Stimulated activated CD8-positive, alpha-beta memory T cell treated with anti-CD3 and anti-CD28 coated beads, Interleukin-7, amount 100 ng/mL, for 48 hours (primary cell): ENCODE data around the gene ACCSL.

ENCODE experiments used
- DNase-seq, 2 donors: peaks; one replicate each; pipeline ENCODE4 v3.0.0-alpha.2; 2020; ENCODE audit warnings: low read depth in 1 of 2; ENCODE audit errors: extremely low read depth in 1 of 2

ACCSL gene

DNA sequence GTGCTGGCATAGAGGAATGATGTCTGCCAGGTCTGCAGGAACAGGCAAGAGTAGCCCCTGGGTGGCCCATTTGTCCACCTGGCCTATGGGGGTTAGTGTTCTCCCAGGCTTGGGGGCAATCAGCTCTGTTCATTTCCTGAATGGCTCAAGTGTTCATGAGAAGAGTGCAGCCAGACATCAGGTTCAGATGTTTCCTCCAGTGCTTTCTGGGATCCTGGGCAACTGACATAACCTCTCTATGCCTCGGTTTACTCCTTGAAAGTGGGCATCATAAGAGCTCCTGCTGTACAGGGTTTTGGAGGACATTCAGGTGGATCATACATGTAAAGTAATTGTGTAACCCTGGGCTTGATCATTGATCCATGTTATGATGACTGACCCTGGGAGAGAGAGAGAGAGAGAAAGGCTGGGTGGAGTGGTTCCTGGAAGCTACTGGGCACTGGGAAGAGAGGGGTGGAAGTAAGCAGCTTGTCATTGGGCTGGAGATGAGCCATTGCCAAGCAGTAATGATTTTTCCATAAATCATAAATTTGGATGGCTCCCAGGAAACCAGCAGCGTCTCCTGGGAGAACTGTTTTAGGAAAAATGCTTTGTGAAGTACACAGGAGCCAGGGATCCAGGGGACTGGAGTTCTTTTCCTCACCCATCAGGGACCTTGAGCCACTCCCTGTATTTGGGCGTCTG, 30.2 kb upstream of the ACCSL start:
- DNase-seq = no peak

DNA sequence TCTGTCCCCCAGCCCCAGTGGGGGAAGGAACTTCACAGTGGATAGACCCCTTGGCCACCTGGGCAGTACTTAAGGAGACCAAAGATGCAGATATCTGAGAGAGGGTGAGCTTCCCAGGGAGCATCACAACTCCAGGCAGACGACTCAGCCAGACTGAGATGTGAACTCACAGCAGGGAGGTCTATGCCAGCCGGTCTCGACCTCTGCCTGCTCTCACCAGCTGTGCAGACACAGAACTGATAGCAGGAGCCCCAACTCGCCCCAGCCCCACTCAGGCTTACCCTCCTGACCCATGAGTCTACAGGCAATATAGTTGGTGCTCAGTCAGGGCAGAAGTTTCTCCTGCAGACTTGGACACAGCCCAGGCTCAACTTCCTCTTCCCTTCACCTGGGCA, 29.7 kb upstream of the ACCSL start:
- DNase-seq = no peak

DNA sequence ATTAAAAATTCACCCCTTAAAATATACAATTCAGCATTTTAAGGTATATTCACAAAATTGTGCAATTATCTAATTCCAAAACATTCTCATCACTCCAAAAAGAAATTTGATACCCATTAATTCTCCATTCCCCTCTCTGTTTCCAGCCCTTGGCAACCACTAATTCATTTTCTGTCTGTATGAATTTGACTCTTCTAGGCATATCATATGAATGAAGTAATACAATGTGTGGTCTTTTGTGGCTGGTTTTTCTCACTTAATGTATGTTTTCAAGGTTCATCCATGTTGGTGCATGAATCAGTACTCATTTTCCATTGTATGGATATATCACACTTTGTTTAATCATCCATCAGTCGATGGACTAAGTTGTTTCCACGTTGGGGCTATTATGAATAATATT, 29.0 kb upstream of the ACCSL start:
- DNase-seq = no peak

DNA sequence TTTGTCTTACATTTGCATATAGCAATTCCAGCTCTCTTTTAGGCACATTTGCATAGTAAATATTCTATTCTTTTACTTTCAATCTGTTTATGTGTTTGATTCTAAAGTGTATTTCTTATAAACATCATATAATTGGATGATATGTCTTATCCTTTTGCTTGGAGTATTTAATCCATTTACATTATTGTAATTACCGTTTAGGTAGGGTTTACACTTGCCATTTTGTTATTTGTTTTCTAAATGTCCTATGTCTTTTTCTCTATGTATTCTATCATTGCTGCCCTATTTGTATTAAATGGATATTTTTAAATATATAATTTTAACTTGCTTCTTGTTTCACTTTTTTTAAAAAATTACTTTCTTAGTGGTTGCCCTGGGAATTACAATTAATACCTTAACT, 22.8 kb upstream of the ACCSL start:
- no peak for DNase-seq

DNA sequence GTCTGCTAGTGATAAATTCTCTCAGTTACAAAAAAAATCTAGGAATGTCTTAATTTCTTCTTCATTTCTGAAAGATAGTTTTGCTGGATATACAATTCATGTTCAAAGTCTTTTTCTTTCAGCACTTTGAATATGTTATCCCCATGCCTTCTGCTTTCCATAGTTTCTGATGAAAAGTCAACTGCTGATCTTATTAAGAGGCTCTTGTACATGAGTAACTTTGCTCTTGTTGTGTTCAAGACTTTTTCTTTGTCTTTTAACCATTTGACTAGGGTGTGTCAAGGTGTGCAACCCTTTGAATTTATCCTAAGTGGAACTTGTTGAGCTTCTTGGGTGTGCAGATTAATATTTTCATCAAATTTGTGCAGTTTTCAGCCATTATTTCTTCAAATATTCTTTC, 22.1 kb upstream of the ACCSL start:
- DNase-seq = no peak

DNA sequence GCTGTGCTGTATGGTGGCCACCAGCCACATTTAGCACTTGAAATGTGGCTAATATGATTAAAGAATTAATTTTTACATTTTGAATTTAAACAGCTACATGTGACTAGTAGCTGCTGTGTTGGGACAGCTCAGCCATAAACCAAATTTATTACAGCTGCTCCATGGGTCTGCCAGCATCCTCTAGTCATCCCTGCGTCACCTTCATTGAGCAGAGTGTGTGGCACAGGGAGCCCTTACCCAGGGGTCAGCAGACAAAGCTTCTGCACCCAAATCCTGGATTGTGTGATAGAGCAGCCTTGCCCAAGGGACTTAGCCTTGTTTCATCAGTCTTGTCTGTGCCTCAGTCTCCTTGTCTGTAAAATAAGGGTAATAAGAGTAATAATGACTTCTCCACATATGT, 19.4 kb upstream of the ACCSL start:
- no peak for DNase-seq

DNA sequence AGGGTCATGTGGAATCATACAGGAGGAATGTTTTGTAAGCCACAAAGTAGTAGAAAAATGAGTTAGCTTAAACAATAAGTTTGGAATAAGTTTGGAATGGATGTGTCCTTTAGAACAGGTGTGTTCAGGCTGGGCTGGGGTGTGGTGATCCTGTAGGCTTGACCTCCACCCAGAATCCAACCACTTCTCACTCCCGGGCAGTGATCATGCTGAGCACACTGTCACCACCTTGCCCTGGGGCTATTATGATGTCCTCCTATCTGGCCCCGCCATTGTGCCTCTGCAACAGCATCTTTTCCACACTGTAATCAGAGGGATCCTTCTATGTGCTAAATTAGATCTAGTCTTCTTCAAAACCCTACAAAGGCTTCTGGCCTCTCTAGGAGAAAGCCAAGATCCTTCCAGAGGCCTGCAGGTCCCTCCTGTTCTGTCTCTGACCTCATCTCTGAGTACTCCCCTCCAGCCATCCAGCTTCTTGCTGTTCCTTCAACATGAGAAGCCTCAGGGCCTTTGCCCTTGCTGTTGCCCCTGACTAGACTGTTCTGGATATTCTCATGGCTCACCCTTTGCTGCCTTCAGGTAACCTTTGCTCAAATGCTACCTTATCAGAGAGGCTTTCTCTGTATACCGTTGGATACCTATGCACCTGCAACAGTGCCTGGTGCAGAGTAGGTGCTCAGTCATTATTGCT, 18.8 kb upstream of the ACCSL start:
- DNase-seq = no peak

DNA sequence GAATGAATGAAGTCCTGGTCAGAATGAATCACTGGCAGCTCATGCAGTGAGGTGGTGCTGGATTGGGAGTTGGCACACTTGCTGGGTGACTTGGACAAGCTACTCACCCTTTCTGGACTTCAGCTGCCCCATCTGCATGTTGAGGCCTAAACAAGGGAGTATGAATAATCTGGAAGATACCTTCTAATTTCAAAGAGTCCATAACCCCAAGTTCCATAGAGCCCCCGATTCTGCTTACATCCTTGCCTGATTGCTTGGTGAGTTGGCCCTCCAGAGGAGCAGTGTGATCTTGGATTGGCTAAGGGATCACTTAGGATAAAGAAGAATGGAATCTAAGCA, 18.3 kb upstream of the ACCSL start:
- DNase-seq = no peak

DNA sequence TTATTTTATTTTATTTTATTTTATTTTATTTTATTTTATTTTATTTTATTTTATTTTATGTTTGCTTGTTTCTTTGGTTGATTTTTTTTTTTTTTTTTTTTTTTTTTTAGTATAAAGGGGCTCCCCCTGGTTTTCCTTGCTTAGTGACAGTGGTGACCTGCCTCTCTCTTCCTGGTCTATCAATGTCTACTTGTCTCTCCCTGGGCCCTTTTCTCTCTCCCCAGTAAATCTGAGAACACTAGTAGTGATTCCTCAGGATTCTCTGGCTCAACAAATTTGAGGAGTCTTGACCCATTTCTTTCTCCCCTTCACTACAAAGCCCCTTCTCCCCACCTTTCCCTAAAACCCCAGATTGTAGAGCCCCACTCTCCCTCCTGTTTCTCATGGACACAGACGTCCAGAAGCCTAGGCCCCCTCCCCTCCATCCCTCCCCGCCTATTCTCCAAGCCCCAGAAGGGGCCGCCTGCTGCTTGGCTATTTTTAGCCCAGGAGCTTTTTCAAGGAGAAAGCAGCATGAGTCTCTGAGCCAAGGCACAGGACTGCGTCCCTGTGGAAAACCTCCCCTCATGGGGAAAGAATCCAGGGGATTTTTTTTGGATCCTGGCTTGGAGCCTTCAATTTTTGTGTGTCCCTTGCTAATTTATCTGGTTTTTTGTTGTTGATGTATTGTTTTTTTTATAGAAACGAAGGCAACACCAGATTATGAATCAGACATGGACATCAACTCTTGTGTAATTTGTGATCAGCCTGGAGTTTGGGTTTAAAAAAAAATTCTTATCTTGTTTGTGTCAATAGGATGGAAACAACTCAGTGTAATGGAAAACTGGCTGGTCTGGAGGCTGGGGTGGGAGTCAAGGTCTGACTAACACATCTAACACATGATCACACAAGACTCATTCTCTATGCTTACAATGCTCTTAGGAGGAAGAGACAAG, 17.5 kb upstream of the ACCSL start:
- DNase-seq = no peak

DNA sequence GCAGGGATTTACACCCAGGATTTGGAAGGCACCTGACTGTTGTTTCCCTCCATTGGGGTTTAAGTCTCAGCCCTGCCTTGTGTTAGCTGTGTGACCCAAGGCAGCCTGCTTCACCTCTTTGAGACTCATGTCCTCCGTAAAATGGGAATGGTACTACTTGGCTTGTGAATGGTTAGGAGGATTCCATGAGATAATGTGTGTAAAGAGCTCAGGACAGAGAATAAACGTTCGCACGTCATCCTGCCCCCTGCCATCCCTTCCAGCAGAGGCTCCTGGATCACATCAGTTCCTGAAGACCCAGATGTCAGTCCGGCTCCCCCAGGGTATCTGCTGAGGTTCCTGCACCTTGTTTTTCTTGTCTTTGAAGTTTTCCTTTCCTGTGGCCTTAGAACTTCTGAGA, 16.8 kb upstream of the ACCSL start:
- no peak for DNase-seq

DNA sequence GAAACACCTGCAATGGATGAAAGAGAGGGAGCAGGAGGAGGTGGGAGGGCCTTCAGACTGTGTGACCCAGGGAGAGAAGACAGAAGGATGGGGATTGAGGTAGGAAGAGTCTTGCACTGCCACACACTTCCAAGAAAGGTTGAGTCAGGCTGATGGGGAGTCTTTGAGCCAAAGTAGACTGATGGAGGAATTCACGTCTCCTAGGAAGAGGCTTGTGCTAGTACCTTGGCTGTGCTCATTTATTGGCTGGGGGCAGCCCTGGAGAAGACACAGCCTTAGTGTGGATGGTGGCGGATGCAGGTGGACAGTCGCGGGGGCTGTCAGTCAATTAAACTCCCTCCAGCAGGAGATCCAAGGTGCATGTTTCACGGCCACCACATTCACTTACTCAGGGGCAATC, 16.2 kb upstream of the ACCSL start:
- DNase-seq = no peak

DNA sequence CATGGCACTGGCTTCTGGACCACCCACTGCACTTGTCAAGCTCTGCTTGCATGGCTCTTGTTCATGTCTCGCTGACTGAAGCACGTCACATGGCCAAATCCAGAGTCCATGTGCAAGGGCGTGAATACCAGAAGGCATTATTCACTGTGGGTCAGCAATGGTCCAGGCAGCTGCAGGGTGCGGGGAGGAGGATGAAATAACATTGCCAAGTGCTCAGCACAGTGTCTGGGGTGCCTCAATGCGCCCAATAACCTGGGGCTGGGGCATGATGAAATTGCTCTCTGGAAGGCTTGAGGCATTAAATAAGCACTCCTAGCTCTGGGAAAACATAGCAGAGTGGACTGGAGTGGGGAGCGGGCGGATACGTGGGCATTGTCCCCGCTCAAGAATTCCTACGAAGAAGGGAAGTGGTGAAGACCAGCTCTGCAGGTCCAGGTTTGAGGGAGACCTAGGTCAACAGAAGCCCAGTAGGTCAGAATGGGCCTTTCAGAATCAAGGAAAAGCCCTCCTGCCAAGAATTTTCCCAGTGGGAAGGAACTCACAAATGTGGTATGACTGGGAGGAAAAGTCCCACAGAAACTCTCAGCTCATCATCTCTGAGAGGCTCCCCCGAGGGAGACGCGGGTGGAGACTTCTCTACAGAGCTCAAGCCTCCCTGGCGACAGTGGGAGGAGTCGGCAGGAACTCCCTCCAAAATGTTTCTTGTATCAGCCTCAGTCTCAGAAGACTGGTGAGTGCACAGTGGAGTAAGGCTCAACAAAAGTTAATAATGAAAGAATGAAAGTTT, 15.3 kb upstream of the ACCSL start:
- DNase-seq = no peak

DNA sequence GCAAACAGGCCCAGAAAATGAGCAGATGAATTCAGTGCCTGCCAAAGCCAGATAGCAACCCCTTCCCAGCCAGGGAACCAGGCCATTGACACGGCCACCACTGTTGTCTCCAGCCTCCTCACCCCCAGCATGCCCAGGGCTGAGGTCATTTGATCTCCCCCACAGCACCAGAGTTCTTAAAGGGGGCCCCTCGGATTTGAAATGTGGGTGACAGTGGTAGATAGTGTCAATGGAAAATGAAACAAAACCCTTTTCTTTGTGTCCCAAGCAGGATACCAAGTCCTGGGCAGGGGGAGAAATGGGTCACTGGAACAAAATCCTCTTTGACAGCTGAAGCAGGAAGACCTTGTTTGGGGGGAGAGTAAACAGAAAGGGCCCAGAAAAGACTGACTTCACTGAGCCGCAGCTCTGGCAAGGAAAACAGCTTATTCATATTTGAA, 14.3 kb upstream of the ACCSL start:
- DNase-seq = no peak

DNA sequence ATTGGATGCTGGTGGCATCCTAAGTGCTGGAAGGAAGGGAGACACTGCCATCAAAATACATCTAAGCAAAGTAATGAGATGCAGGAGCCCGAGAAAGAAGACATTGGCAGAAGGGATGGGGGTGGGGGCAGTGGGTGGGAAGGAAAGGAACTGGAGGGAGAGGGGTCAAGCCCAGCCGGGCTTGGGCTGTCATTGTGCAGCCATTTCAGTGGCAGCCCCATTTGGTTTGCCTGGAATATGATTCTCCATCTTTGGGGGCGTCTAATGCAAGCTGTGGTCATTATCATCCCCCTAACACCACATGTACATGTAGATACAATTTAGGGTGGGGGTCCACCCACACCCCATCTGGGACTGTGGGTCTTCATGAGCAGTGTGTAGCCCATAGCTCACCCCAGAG, 13.9 kb upstream of the ACCSL start:
- DNase-seq = no peak

DNA sequence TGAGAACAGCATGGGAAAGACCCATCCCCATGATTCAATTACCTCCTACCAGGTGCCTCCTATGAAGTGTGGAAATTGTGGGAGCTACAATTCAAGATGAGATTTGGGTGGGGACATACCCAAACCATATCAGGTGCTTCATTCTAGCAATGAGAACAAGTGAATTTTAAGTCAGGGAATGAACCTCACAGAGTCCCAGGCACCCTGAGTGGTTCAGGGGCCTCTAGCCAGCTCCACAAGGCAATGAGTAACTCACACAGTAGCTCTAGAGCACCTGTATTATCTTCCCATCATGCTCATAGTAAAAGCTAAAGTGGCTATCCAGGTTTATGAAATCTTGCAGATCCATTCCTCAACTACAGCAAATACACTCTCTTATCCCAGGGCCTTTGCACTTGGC, 13.1 kb upstream of the ACCSL start:
- no peak for DNase-seq

DNA sequence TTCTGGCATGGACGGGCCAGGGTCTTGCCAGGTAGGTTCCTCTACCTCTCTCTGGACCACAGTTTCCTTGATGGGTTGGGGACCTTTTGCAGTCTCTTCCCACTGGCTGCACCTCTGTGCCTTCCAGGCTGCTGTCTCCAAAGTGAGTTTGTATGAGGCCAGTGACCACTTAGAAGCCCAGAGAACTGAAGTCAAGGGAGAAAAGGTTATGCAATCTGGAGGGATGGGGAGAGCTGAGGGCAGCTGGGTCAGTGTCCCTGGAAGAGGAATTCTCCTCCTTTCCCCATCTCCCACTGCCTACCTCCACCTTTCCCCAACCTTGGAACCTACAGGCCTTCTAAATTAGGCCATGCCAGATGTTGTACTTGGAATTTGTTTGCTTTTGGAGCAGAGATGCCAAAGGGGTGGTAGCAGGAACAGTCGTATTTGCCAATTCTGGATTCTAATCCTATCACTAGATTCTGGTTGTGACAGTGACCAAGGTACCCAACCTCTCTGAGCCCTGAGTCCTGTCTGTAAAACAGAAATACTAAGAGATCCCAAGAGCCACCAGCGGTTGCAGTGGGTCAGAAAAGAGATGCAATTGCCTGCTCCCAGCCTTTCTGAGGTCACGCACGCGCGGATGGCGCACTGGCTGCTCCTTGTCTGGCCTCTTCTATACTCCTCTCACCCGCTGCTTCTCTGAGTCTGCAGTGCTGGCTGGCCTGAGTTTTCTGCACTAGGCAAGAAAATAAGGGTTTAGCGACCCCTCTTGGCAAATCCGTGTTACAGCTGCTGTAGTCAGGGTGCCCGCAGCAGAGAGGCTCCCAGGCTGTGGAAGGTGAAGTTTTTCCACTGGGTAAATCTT, 10.7 kb upstream of the ACCSL start:
- peak in 1 of 2 donors; percentile 3 for DNase-seq

DNA sequence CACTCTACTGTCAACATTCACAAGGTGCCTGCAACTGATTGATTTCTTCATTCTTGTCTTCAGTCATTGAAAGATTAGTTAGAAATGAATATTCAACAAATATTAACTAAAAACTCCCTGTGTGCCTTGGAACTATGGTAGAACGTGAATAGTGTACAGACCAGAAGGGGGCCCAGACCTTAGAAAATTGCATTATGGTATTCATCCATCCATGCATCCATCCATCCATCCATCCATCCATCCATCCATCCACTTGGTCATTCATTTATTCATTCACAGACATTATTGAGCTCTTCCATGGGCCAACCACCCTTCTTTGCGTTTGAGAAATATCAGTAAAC, 10.2 kb upstream of the ACCSL start:
- DNase-seq = no peak

DNA sequence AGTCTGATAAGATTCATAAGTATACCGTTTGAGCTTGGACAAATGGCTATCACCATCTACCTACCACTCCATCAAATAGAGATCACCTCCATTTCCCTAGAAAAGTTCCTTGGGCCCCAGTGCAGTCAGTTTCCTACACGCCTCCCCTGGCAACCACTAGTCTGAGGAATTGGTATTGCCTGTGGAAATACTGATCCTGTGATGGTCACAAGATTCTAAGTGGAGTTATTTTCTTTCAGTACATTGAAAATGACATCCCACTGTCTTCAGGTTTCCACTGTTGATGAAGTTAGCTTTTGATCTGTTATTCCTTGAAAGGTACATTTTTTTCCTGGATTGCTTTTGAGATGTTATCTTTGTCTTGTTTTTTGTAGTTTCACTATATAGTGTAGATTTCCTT, 4.6 kb upstream of the ACCSL start:
- no peak for DNase-seq

DNA sequence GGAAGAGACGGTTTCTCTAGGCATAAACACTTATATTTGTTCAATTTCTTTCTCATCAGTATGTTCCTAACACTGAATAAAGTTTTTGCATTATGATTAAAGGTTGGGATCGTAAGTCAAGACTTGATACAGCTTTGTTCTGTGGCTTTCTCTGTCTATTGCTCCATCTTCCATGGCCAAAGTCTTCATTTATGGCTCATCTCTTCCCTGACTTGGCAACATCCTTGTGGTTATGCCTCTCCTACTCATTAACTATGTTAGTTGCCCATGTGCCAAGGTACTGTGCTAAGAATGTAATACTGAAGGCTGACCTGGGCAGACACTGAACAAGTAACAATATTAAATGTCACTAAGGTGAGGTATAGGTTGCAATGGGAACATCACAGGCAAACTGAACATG, 1.6 kb upstream of the ACCSL start:
- no peak for DNase-seq

DNA sequence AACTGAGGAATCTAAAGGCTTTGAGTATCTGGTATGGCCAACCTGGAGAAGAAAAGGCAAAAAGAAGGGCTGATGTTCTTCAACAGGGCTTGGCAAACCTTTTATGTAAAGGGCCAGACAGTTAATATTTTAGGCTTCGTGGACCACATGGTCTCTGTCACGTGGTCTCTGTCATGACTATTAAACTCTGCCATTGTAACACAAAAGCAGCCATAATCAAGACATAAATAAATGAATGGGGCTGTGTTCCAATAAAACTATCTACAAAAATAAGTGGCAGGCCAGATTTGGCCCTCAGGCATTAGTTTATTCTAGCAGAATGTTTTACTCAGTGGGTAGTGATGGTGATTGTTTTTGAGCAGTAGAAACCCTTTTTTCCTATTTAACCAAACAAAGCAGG, 483 bp upstream of the ACCSL start:
- no peak for DNase-seq
